Hematopoietic multipotent progenitor cell treated with erythropoietin and hydrocortisone succinate and interleukin-3 and kit ligand, for 8 days (in vitro differentiated cells): ENCODE results near the gene ENPP1.

Experiments used
- DNase-seq: peaks from one replicate; pipeline ENCODE4 v3.0.0-alpha.2; 2015

ENPP1 gene

DNA sequence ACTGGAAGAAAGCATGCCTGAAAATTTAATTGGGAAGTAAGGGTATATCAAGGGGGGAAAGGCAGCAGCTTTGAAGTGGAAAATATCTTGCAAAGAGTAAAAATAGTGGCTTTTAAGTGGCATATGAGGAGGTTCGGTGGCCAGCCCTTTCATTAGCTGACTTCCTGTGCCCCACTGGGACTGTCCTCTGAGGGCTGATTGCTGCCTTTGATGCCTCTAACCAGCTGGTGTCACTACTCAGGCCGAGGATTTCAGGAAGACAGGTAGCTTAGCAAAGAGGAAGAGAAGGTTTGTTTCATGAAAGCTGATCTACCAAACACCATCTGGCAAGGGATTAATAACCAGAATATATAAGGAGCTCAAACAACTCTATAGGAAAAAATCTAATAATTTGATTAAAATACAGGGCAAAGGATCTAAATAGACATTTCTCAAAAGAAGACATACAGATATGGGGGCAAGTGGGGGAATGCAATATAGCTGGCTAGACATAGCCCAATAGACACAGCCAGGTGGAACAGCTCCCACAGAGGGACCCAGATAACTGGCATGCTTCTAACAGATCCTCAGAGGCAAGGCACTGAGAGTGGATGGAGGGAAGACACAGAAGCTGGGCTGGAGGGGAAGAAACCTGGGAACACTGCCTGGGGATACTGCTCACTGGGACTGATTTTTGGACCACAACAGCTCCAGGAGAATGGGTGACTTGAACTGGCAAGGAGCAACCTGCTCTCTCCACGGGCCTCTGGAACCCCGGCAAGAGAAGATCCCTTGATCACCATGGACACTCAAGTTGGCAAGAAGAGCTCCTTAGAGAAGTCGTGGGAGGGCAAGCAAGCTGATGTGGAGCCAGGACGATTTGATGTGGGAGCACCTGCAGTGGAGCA, 110.2 kb downstream of the ENPP1 start:
- no peak for DNase-seq

DNA sequence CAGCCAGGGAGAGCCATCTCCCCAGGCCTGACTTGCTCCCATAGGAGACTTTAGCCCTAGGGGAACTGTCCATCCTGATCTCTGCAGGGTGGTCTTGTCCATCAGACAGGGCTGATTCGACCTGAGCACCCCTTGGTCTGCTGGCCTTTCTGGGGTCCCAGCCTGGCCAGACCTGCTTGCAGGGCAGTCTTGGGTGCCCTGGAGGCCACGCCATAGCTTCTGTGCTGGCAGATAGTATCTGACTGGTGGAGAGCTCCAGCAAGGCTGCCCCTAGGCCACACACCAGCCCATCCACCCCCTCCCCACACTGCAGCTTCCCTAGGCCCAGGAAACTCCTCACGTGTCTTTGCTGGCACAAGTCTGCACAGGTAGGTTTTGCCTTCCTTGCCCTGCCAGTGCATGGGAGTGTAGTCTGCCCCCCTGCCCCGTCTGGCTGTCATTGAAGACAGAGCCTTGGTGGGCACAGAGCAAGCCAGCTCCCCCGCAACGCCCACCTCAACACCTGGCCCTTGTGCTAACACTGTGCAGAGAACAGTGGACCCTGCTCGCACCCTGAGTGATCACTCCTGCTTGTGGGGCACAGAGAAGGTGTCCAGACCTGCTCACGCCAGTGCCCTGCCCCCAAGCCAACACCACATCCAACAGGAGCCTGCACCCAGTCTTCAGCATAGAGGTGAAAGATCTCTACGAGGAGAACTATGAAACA, 111.0 kb downstream of the ENPP1 start:
- DNase-seq, result no peak

- no peak for DNase-seq
These were observed 112.8 kb downstream of the ENPP1 start for GRCh38 chr6:131920656-131921055.

DNA sequence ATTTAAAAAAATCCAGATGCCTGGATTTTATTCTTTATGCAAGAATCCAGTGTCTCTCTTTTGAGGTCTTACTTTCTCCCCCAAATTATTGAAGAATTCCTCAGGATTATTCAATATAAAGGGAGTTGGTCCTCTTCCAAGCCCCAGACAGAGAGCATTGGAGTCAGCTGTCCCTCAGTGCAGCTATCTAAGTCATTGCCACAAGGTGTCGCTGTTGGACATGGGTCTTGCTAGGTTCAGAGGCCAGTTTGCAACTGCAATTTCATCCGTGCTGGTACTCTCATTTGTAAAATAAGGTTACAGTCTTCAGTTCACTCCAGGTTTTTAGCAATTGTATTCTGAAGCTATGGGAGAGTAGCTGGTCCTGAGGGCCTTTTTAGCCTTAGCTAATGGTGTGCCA, 115.5 kb downstream of the ENPP1 start:
- peak; percentile 68 for DNase-seq

- peak; percentile 10 for DNase-seq
These were observed 117.2 kb downstream of the ENPP1 start for GRCh38 chr6:131924881-131925474.

DNA sequence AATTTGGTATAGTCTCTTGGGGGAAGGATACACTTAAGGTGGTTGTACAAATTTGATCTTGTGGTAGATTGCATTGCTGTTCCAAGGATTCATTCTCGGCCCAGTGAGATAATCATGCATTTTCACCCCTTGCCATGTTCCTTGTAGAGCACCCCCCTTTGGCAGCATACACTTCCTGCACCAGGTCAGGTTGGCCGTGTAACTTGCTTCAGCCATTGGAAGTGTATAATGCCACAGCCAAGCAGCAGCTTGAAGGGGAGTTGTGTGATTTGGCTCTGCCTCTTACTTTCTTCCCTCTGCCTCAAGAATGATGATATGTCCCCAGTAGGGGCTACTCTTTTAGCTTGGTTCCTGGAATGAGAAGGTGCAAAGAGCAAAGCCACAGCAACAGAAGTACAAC, 121.4 kb downstream of the ENPP1 start:
- DNase-seq, result no peak

DNA sequence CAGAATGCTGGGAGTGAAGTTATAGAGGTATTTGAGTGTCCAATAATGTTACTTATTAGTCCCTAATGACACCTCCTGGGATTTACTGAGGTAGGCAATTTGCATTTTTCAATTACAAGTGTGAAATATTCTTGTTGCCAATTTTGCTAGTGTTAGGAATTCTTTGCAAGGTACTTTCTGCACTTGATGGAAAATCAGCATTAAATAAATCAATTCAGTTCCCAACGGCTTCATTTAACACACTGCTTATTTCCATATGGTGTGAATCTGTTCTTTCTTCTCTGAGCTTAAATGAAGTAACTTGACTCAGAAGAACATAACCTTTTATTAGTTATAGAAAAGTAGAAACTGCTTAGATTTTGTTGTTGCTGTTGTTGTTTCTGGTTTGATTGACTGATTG, 122.2 kb downstream of the ENPP1 start:
- DNase-seq, result no peak

DNA sequence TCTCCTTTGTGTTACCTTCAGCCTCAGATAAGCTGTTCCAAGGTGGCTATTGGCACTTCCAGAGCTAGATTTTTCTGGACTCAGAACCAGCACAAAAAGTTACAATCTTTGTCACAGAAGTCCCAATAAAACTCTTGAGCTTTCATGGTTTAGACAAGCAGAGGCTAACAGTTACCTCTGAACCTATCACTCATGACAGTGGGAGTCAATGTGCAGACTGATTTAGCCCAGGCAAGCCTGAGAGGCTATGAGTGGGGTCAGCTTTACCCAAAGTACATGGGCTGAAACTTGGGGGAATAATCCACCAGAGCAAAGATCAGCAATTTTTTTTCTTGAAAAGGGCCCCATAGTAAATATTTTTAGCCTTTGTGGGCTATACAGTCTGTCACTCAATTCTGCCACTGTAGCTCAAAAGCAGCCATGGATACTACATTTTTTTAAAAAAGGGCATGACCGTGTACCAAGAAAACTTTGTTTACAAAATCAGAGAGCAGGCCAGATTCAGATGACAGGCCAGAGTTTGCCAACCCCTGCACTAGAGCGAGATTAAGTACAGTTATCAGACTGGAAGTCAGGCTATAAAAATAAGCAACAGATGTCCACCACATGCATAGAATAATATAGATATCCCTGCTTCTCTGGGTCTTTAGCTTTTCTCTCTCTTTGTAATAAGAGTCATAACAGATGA, 123.4 kb downstream of the ENPP1 start:
- no peak for DNase-seq

- no peak for DNase-seq
These were observed 128.3 kb downstream of the ENPP1 start for GRCh38 chr6:131936156-131936555.

- DNase-seq, result no peak
These were observed 129.4 kb downstream of the ENPP1 start for GRCh38 chr6:131937226-131937625.

DNA sequence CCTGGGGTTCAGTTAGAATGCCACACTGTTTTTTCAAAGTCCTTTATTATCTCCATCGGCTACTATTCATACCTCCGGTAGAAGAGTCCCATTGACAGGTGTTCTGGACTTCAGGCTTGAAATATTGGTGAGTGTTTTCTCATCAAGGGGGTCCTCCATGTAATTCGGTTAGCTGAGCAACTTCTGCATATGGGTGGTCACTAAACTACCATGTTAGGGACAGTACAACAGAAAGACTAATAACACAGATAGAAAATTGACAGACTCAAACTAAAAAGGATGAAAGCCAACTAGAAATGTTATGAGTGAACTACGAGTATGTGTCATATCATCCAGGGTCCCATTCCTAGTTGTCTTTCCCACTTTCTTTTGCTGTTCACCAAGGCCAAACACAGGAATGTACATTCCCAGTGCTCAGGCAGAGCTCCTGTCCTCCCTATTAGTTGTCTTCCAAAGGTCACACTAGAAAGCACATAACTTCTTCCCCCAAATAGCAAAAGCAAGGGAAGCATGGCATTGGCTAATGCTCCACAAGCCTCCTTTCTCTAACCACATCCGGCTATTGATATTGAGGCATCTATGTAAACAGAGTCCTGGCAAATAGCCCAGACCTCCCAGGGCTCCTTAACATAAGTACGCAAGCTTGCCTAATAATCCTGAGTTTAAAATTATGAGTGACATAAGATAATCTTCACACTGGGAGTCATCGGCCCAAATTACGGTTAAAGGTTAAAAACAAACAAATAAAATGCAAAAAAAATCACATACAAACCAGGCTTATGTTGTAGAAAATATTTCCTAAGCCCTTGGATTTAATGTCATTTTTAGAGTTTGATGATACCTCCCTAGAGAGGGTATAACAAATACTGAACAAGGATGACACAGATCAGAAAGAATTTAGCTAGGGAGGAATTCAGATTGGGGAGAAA, 130.1 kb downstream of the ENPP1 start:
- DNase-seq, result no peak
